Fibroblast of villous mesenchyme (primary cell): ENCODE results near the gene PCDHGA4. TPM values are rescaled to one million over a fixed set of nuclear protein-coding genes. Genes with fewer than 3 reads are reported as not detected.
"Not testable (repeated sequence)": the region's sequence is repeated elsewhere in the genome, so short reads cannot be mapped to it uniquely, and the experiment has no call there.

ENCODE experiments used
- DNase-seq: peaks from one replicate; pipeline ENCODE4 v3.0.0-alpha.2; 2010; ENCODE audit warnings: low read depth
- H3K4me3 ChIP-seq: 2 replicates; pipeline ENCODE4 v1.5.1; 2011; ENCODE audit warnings: low read depth, mild to moderate bottlenecking, low read length
- total RNA-seq: library from RNA; depleted of rRNA; stranded (reverse); fragments of >200 nt; gene quantifications from 2 replicates; pipeline ENCODE4 v1.2.3, GENCODE V29; 2012
- TF ChIP-seq, protein P1 (sequence below): IDR thresholded peaks from 2 replicates; pipeline ENCODE4 v1.5.1; 2012; ENCODE audit warnings: low read depth, mild to moderate bottlenecking, low read length; ENCODE audit not compliant: insufficient read depth

Gene PCDHGA4
- total RNA-seq, 1 donor, result 7.3 TPM

DNA sequence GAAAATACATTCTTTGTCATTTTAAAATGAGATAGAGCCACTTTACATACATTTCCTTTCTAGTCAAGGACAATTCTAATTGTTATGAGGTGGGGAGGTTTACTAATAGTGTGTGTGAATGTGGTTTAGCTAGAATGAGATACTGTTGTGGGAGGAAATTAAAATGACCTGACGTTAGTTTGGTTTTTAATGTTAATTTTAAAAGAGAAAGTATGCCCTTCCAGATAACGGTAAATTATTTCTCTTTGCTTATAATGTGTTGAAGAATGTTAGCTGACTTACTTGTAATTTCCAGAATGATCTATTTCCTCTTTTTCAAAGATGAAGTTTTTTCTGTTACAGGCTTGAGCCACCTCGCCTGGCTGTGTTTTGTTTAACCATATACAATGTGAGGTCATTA, 32.6 kb upstream of the PCDHGA4 start:
- TF ChIP-seq, protein P1, sequence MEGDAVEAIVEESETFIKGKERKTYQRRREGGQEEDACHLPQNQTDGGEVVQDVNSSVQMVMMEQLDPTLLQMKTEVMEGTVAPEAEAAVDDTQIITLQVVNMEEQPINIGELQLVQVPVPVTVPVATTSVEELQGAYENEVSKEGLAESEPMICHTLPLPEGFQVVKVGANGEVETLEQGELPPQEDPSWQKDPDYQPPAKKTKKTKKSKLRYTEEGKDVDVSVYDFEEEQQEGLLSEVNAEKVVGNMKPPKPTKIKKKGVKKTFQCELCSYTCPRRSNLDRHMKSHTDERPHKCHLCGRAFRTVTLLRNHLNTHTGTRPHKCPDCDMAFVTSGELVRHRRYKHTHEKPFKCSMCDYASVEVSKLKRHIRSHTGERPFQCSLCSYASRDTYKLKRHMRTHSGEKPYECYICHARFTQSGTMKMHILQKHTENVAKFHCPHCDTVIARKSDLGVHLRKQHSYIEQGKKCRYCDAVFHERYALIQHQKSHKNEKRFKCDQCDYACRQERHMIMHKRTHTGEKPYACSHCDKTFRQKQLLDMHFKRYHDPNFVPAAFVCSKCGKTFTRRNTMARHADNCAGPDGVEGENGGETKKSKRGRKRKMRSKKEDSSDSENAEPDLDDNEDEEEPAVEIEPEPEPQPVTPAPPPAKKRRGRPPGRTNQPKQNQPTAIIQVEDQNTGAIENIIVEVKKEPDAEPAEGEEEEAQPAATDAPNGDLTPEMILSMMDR, result no peak
- DNase-seq, result no peak
- H3K4me3 ChIP-seq, result no peak overlapping the region

DNA sequence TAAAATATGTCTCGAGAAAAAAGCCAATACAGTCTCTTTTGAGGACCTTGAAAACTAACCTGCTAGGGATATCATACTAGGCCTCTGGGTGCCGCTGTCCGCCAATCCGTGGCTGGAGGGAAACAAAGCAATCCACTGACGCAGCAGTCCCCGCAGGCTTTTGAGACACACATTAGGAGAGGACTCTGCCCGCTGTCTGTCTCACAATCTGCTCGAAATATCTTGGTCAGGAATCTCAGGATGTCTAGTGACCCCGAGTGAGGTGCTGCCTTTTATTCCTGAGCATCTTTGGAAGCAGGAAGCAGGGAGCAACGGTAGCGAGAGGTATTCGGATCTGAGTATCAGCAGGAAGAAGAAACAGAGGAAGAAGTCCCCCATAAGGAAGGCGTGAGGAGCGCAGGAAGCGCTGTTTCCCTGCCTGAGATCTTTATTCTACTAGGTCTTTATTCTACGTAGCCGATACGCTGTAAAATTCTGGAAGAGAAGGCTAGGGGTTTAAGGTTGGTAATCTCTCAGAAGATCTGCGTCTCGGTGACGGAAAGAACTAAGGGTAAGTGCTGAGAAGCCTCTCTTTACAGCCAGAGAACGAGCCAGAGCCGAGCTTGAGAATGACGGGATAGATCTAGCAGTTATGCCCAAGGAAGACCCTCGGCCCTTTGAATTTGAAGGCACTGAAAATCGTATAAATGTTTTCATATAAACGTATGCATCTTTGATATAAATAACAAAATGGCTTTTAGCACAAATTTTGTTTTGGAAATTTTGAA, 28.6 kb upstream of the PCDHGA4 start:
- peak; percentile 72 for DNase-seq
- TF ChIP-seq, protein P1, result peak; percentile 69
- H3K4me3 ChIP-seq, result peak overlapping the region; percentile 63

DNA sequence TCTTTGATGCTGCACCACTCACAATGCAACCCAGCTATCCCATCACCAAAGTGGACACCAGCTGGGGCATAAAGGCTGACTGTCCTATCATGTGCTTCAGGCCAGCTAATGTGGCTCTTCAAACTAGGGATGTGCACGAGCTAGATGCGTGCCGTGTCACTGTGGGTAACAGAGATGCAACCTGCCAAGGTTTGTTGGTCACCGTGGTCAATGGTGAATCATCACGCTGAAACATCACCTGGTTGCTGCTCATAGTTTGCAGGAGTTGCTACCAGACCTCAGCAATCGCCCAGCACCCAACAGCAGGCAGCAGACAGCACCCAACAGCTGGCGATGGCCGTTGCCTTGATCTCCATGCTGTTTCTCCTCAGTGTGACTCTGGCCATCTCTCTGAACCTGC, 26.6 kb upstream of the PCDHGA4 start:
- TF ChIP-seq, protein P1, result no peak
- no peak for DNase-seq
- no peak overlapping the region for H3K4me3 ChIP-seq

DNA sequence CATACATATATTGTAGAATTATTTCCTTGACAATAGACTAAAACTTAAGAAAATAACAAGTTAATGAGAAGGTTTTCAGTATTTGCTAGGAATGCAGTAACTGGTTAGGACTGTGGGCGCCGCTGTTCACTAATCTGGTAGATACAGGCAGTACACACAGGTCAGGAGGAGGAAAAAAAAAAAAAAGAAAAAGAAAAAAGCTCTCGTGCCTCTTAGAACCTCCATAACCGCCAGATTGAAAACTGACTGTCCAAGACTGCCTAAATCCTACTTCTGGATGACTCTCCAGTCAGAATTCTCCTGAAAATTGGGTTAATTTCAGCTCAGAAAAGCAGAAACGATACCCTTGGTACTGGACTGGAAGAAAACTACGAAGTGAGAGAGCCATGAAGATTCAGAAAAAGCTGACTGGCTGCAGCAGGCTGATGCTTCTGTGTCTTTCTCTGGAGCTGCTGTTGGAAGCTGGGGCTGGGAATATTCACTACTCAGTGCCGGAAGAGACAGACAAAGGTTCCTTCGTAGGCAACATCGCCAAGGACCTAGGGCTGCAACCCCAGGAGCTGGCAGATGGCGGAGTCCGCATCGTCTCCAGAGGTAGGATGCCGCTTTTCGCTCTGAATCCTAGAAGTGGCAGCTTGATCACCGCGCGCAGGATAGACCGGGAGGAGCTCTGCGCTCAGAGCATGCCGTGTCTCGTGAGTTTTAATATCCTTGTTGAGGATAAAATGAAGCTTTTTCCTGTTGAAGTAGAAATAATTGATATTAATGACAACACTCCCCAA, 24.3 kb upstream of the PCDHGA4 start, which contains the start of gene PCDHGA1:
PCDHGA1 (plus strand) TSS at position 216 of the 782 bp plus-strand sequence.
- TF ChIP-seq, protein P1, result peak; percentile 72
- peak within 1 kb of the TSS; percentile 50 for H3K4me3 ChIP-seq
- peak; percentile 67 for DNase-seq

DNA sequence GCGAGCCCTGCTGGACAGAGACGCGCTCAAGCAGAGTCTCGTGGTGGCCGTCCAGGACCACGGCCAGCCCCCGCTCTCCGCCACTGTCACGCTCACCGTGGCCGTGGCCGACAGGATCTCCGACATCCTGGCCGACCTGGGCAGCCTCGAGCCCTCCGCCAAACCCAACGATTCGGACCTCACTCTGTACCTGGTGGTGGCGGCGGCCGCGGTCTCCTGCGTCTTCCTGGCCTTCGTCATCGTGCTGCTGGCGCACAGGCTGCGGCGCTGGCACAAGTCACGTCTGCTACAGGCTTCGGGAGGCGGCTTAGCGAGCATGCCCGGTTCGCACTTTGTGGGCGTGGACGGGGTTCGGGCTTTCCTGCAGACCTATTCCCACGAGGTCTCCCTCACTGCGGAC, 22.2 kb upstream of the PCDHGA4 start:
- DNase-seq, H3K4me3 ChIP-seq: not testable (repeated sequence)

DNA sequence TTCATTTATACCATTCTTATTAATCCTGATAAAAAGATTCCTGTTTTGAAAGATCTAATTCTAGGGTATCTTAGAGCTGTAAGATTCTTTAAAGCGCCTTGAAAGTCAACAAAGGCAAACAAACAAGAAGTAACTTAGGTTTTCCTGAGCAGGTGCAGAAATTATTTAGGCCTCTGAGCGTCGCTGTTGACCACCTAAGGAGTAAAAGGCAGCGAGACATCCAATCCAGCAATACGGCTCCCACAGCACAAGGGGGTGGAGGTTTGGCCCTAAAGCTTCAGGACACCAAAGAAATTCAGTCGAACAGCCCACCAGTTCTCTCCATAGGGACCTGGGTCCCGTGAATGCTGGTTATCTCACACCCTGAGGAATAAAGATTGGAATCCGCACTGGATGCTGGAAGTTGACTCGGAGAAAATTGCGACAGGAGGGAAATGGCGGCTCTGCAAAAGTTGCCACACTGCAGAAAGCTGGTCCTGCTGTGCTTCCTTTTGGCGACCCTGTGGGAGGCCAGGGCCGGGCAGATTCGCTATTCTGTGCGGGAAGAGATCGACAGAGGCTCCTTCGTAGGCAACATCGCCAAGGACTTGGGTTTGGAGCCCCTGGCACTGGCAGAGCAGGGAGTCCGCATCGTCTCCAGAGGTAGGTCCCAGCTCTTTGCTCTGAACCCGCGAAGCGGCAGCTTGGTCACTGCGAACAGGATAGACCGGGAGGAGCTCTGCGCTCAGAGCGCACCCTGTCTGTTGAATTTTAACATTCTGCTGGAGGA, 16.1 kb upstream of the PCDHGA4 start, which contains the start of gene PCDHGA2:
PCDHGA2 (plus strand) TSS at position 223 of the 769 bp plus-strand sequence.
- peak; percentile 61 for DNase-seq
- H3K4me3 ChIP-seq, result peak within 1 kb of the TSS; percentile 51
- TF ChIP-seq, protein P1, result peak; percentile 62

DNA sequence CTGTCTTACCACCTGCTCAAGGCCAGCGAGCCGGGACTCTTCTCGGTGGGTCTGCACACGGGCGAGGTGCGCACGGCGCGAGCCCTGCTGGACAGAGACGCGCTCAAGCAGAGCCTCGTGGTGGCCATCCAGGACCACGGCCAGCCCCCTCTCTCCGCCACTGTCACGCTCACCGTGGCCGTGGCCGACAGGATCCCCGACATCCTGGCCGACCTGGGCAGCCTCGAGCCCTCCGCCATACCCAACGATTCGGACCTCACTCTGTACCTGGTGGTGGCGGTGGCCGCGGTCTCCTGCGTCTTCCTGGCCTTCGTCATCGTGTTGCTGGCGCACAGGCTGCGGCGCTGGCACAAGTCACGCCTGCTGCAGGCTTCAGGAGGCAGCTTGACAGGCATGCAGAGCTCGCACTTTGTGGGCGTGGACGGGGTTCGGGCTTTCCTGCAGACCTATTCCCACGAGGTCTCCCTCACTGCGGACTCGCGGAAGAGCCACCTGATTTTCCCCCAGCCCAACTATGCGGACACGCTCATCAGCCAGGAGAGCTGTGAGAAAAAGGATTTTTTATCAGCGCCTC, 14.0 kb upstream of the PCDHGA4 start:
- DNase-seq, H3K4me3 ChIP-seq: not testable (repeated sequence)
